SK-N-MC (cell line): Measurements from ENCODE around the gene RSPRY1.

Source experiments
- EZH2 ChIP-seq: fragments of 200-600 bp; sonication (generic); IDR thresholded peaks from one replicate; pipeline ENCODE4 v1.6.1; 2017; ENCODE audit warnings: antibody characterized with exemption
- POLR2AphosphoS5 ChIP-seq: IDR thresholded peaks from 2 replicates; pipeline ENCODE4 v1.6.1; 2012; ENCODE audit warnings: mild to moderate bottlenecking, low read depth, low read length, borderline replicate concordance

DNA sequence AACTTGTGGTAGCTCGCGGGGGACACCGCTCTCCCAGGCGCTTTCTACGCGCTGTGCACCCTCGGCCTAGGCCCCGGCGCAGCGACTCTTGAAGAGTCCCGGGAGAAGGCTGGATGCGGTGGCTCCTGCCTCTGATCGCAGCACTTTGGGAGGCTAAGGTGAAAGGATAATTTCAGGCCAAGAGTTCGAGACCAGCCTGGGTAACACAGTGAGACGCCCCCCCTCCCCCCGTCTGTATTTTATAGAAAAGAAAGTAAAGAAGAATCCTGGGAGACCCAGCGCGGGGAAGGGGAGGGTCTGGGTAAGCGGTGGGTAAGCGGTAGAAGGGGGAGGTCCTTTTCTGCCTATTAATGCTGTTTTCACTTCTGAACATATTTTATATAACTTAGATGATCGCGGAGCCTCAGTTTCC, 98.8 kb downstream of the RSPRY1 start:
- no peak for TF ChIP-seq POLR2AphosphoS5
- no peak for TF ChIP-seq EZH2
